Retina (tissue), 1 donor: ENCODE data around the gene EEF1G.
"Not testable (repeated sequence)": the region's sequence is repeated elsewhere in the genome, so short reads cannot be mapped to it uniquely, and the experiment has no call there.

Source experiments
- DNase-seq: peaks from one replicate; pipeline ENCODE4 v3.0.0-alpha.2; 2016

Gene EEF1G

DNA sequence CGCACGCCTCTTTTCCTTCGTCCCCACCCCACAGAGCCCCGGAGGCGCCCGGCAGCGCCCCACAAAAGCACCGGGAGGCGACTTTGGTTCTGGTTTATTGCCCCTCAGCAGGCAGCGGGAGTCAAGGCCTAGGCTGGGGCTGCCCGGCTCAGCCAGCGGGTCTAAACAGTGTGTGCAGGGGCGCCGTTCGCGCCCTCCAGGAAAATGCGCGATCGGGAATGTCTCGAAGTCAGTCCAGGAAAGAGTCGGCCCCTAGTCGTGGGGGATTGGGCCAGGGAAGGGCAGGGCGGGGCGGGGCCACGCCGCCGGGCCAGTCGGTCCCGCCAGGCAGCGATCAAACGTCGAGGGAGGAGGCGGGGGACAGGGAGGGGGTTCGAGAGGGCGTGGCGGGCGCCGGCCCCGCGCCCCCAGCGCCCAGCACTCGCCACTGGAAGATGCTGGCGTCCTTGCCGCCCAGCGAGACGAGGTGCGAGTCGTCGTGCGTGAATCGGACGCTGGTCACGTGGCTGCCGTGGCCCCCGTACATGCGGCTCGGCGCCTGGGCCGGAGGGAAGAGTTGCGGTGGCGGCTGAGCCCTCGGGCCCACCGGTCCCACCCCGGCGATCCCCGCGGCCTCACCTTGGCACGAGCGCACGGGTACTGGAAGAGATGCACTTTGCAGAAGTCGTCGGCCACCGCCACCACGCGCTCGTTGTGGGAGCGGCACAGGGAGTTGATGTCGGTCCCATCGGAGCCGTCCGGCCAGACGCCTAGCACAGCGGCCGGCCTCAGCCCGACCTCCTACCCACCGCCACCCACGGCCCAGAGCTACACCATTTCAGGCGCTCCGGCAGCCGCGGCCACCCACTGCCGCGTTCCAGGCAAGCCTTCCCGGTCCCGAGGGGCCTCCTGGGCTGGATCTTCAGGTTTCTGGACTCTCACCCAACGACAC, 28.7 kb upstream of the EEF1G start:
- peak; percentile 82 for DNase-seq

DNA sequence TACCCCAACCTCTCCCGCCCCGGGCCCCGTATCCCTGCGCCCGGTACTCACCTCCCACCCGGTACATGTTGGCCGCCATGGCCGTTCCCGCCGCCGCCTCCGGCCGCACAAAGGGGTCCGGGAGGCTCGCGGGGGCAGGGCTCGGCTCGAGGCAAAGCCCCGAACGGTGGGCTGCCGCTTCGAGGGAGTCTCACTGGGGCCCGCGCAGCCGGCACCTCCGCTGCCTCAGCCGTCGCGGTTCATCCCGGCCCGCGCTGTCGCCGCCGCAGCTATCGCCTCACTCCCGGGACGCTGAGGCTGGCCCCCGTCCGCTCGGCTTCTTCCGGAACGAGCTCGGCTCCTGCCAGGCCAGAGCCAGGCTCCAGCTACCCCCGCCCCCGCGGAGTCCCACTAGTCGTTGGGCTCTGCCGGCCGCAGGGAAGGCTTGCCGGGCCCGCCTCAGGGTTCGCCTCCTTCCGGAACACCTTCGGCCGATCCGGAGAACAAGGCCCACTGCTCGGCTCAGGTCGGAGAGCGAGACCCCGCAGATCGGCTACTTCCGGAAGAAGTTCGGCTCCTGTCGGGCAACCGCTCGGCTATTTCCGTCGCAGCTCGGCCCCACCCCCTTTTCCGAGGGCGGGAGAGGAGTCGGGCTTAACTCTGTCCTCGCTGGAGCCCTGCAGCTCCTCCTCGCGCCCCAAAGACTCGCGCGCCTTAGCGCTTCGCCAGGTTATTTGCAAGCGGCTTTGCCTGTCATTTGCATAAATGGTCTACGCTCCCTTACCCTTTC, 27.9 kb upstream of the EEF1G start, which contains the start of gene MTA2:
Gene MTA2 (minus strand): TSS at position 494 of the 769 bp plus-strand sequence. CDS start 415 bp downstream, at position 79.
- DNase-seq = peak; percentile 99

DNA sequence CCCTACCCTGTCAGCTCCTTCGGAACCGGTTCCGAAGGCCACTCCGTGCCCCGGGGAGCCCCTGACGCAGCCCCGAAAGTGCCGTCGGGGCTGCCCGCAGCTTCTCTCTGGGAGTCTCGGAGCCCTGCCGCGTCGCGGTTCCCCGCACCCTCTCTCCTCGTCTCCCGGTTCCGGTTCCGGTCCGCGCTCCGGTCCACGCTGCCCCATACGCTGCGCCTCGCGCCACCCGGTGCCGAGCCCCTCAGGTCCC, 27.4 kb upstream of the EEF1G start:
- no peak for DNase-seq

GRCh38 chr11:62600367-62601121, 26.9 kb upstream of the EEF1G start:
- peak; percentile 15 for DNase-seq

DNA sequence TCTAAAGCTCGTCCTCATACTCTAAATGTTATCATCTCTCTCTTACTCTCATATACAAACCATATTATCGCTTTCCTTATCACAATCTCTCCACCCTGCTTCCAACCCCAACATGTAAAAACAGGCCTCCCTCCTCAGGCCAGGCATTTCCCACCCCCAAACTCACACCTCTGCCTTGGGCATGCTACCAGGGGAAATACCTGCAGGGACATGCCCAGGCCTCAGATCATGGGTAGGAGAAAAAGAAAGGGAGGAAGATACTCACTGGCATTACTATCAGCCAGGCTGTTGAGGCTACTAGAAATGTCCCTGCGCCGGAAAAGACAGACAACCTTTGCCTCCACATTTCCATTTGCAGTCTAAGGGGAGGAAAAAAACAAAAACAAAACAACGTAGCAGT, 26.2 kb upstream of the EEF1G start:
- no peak for DNase-seq

DNA sequence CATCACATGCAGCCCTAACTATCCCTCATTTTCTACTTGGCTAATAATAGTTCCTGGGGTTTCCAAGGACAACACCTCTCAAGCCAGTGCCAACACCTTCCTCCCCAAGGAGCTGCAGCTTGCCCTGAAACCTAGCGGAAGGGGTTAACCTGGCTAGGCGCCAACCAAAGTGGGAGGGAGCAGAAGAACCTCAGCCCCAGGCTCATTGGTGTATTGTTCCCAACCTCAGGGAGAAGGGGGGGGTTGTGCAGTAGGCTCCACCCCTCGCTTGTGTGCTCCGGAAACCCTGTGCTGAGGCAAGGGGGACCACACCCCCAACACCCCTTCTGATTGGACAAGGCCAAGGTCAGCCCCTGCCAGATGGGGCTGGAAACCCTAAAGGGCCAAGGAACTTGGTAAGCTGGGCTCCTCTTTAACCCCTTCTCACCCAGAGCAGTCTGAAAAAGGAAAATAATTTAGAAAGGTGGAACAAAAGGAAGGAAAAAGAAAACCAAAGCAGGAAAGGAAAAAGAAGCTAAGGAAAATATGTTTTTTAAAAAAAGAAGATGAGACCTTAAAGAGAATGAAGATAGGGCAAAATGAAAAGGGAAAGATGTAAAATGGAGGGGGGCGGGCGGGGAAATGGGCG, 25.5 kb upstream of the EEF1G start:
- peak; percentile 87 for DNase-seq

DNA sequence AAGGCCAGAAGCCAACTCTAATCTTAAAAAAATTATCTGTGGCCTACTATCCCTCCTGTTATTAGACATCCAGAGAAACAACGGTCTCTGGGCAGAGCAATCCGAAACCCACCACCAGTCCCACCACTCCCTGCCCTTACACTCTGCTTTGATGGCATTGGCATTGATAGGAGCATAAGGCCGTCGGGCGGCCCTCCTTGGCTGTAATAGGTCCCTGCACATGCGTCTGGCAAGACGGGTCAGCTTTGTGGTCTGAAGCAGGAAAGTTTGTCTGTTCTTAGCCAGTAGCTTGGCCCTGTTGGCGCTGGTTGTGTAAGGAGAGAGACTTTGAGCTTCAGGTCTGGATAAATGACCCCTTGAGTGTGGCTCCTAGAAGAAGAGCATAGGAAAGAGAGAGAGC, 21.4 kb upstream of the EEF1G start:
- no peak for DNase-seq

DNA sequence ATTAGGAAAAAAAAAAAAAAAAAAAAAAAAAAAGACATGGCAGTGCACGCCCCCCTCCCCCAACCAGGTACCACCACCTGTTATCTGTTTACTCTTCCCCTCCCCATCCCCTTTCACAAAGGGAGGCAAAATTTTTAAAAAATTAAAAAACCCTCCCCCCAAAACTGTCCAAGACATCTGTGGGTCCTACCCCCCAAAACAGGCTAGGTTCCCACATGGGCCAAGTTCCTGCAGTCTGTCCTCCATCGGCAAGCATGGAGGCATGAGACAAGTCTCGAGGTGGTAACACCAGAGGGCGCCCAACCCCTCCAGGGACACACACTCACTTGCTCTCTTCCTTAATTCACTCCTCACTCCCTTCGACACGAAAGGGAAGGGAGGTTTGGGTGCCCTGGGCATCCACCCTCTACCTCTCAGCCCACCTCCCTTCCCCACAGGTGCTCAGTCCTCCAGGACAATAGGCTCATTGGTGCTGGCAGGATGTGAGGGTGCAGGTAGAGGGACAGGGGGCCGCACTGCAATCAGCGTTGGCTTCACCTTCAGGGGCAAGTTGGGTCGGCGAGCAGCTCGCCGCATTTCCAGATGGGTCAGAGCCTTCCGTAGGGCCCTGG, 19.8 kb upstream of the EEF1G start:
- DNase-seq = peak; percentile 64

DNA sequence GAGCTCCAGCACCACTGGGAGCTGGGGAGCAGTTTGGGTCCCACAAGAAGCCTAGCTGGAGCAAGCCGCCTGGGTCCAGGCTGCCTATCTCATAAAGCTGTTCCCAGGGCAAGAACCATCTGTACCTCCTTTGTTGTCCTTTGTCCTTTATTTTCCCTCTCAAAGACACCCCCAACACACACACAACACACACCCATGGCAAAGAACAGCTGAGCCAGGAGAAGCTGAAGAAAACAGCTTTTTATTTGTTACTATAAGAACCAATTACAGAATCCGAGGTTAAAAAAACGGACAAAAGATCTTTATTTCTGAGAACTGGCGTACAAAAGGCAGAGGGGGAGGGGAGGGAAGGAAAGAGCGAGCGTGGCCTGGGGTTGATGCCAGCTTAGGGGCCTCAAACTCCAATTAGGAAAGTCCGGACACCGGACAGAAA, 19.3 kb upstream of the EEF1G start:
- no peak for DNase-seq

DNA sequence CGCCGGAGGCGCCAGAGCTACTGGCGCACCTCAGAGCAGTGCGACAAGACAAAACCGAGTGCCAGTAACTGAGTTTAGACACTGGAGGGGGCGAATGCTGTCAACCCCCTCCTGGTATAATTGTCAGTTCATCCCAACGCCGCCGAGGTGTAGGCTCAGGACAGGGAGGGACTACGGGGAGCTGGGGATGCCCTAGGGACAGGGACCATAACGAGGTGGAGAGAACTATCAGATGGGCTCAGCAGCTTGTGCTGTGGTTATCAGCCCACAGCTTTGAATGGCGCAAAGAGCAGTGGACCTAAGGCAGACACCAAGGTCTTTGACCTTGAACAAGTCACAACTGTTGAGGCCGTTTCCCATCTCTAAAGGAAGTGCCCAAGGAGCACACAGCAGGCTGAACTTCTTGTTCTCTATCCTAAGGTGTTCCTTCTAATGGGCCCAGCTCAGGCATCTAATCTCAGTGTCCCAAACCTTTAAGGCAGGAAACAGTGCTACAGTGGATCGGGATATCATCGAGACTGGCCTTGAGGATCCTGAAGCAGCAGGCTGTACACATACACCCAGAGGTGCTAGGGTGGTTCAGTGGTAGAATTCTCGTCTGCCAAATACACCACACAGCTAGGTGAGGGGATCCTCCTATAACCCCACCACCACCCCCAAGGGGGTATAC, 18.6 kb upstream of the EEF1G start:
- DNase-seq = no peak

- peak; percentile 98 for DNase-seq
Measured at GRCh38 chr11:62591448-62592145, 17.9 kb upstream of the EEF1G start, which contains the start of gene TUT1. TSS of gene TUT1 (minus strand) at chr11:62591523. CDS start at chr11:62591485, 38 bp downstream.

- no peak for DNase-seq
Measured at GRCh38 chr11:62588966-62589637, 15.4 kb upstream of the EEF1G start.

- not testable (repeated sequence) for DNase-seq
Measured at GRCh38 chr11:62585356-62585755, 11.7 kb upstream of the EEF1G start.

- DNase-seq = not testable (repeated sequence)
Measured at GRCh38 chr11:62581735-62582134, 8.0 kb upstream of the EEF1G start.

- no peak for DNase-seq
Measured at GRCh38 chr11:62580959-62581715, 7.4 kb upstream of the EEF1G start.

GRCh38 chr11:62579252-62579651, 5.6 kb upstream of the EEF1G start:
- no peak for DNase-seq

GRCh38 chr11:62578541-62578940, 4.8 kb upstream of the EEF1G start:
- DNase-seq = no peak

DNA sequence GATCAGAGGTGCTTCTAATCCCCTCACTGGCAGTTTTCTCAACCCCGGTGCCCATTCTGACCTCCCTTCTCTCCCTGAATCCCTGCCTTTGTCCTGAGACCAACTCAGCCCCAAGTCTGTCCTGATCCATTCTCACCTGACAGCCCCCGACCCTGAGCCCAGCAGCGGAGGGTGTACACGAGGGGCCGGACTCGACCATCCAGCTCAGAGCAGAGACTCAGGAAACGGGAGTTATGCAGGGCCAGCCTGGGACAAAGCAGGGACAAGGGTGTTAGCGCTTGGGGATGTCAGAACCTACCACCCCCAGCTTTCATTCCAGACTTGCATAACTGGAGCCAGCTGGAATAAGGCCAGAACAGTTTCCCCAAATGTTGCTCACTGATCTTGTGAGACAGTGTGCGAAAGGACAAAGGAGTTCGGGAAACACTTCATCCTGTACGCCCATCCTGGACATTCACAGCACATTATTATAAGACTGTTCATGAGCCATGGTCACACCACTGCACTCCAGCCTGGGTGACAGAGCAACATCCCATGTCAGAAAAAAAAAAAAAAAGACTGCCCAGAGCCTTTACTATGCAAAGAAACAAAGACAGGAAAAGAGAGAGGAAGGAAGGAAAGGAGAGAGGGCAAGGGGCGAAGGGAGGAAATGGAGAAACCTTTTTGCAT, 3.5 kb upstream of the EEF1G start:
- no peak for DNase-seq

DNA sequence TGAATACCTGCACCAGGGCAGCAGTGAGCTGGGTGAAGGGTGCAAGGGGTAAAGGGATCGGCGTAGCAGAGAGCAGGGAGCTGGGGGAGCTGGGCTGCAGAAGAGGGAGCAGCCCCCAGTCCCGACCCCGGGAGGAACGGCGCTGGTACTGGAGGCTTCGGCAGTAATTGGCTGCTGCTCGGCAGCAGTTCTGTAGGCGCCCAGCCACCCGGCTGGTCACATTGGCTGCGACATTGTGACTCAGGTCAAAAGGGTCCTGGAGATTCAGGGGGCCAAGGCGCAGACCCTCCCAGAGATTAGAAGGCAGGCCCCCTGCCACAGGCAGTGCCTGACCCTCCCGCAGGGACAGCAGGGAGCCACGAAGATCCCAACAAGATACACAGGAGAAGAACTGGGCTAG, 2.1 kb upstream of the EEF1G start:
- no peak for DNase-seq
